ENCODE measurements around the gene PSMD1. TPM values are rescaled to one million over a fixed set of nuclear protein-coding genes. Genes with fewer than 3 reads are reported as not detected.

PSMD1 gene
- total and polyA plus RNA-seq, 2 experiments from 2014 or later = 148 to 177 TPM

GRCh38 chr2:231046916-231047273 is 9.8 kb upstream of the PSMD1 start:
- ATAC-seq (no peak), DNase-seq (ENCODE audit: low spot score) (no peak)
- H3K4me1 ChIP-seq (ENCODE audit: insufficient read depth) = no peaks in the 10 kb centered on the region
- Mint-ChIP-seq H3K9me3 (no peaks in the 10 kb centered on the region), H3K27me3 (ENCODE audit: insufficient read depth, low read depth, poor library complexity) (peaks cover 9% of the 10 kb centered on the region), H3K27ac (no peak overlapping the region), H3K4me1 (peaks cover 3% of the 10 kb centered on the region; the same call in 1 of the 3 replicates), H3K36me3 (ENCODE audit: low read depth) (no peaks in the 10 kb centered on the region), H3K4me3 (no peak overlapping the region)
- no peaks in the 10 kb centered on the region for H3K79me2 ChIP-seq (replicated peaks; ENCODE audit: insufficient read depth)
- H3K36me3 ChIP-seq (ENCODE audit: insufficient read depth) = no peaks in the 10 kb centered on the region
- H3F3A ChIP-seq (replicated peaks; ENCODE audit: low read depth) = no peaks in the 10 kb centered on the region
- H3K27ac ChIP-seq (ENCODE audit: low read depth) = no peak overlapping the region
- H4K20me1 ChIP-seq (replicated peaks; ENCODE audit: insufficient read depth) = no peaks in the 10 kb centered on the region
- H2AFZ ChIP-seq = no peak overlapping the region
- no peak overlapping the region for H3K4me2 ChIP-seq
- no peak for TF ChIP-seq POLR2AphosphoS5 (IDR thresholded peaks at IDR 0.05; ENCODE audit: low read depth)
- peaks cover 12% of the 10 kb centered on the region for H3K27me3 ChIP-seq (ENCODE audit: insufficient read depth)
- no peaks in the 10 kb centered on the region for H3K9me2 ChIP-seq (ENCODE audit: insufficient read depth)
- H3K4me3 ChIP-seq = no peak overlapping the region

- no peaks in the 10 kb centered on the region for H3K79me2 ChIP-seq (replicated peaks; ENCODE audit: insufficient read depth)
- no peak for TF ChIP-seq POLR2AphosphoS5 (IDR thresholded peaks at IDR 0.05; ENCODE audit: low read depth)
- TF ChIP-seq ZNF114 (CRISPR knock-in tag; IDR thresholded peaks at IDR 0.05) = no peak
- TF ChIP-seq NANOG (IDR thresholded peaks at IDR 0.05; ENCODE audit: borderline replicate concordance) = no peak
- TF ChIP-seq STAT1 (IDR thresholded peaks at IDR 0.05; ENCODE audit: unreplicated experiment) = no peak
- no peak for TF ChIP-seq EZH2 (IDR thresholded peaks at IDR 0.05; ENCODE audit: low read depth, unreplicated experiment)
- Mint-ChIP-seq H3K4me1 (peaks cover 6% of the 10 kb centered on the region; the same call in 2 of the 3 replicates), H3K27ac (no peak overlapping the region), H3K4me3 (no peak overlapping the region), H3K9me3 (no peaks in the 10 kb centered on the region), H3K36me3 (ENCODE audit: low read depth) (no peaks in the 10 kb centered on the region), H3K27me3 (ENCODE audit: insufficient read depth, low read depth, poor library complexity) (peaks cover 12% of the 10 kb centered on the region)
- DNase-seq (ENCODE audit: low spot score) (no peak), ATAC-seq (no peak)
- no peaks in the 10 kb centered on the region for H3K9me2 ChIP-seq (ENCODE audit: insufficient read depth)
- no peak overlapping the region for H3K4me2 ChIP-seq
- H4K20me1 ChIP-seq (replicated peaks; ENCODE audit: insufficient read depth) = no peaks in the 10 kb centered on the region
- H3K4me1 ChIP-seq (ENCODE audit: insufficient read depth) = peaks cover 2% of the 10 kb centered on the region; the same call in 1 of the 2 replicates
- H2AFZ ChIP-seq = no peak overlapping the region
- H3K27me3 ChIP-seq (ENCODE audit: insufficient read depth) = peaks cover 14% of the 10 kb centered on the region
- no peaks in the 10 kb centered on the region for H3F3A ChIP-seq (replicated peaks; ENCODE audit: low read depth)
- no peak overlapping the region for H3K4me3 ChIP-seq
- H3K27ac ChIP-seq (ENCODE audit: low read depth) = no peak overlapping the region
- no peaks in the 10 kb centered on the region for H3K36me3 ChIP-seq (ENCODE audit: insufficient read depth)
Measured at GRCh38 chr2:231047274-231047922, 9.3 kb upstream of the PSMD1 start.

- no peaks in the 10 kb centered on the region for H3K36me3 ChIP-seq (ENCODE audit: insufficient read depth)
- no peaks in the 10 kb centered on the region for H3K36me3 Mint-ChIP-seq (ENCODE audit: low read depth)
- peaks cover 18% of the 10 kb centered on the region for H3K27me3 Mint-ChIP-seq (ENCODE audit: insufficient read depth, low read depth, poor library complexity)
- no peak overlapping the region for H3K27ac Mint-ChIP-seq
- H3K27ac ChIP-seq (ENCODE audit: low read depth) = no peak overlapping the region
- no peak for ATAC-seq
- H3K4me1 Mint-ChIP-seq = peaks cover 7% of the 10 kb centered on the region; the same call in 2 of the 3 replicates
- H2AFZ ChIP-seq = no peak overlapping the region
- H3F3A ChIP-seq (replicated peaks; ENCODE audit: low read depth) = no peaks in the 10 kb centered on the region
- no peak for DNase-seq (ENCODE audit: low spot score)
- no peaks in the 10 kb centered on the region for H3K79me2 ChIP-seq (replicated peaks; ENCODE audit: insufficient read depth)
- H3K9me3 Mint-ChIP-seq = no peaks in the 10 kb centered on the region; the same call in 2 of the 3 replicates
- H3K4me2 ChIP-seq = no peak overlapping the region
- peaks cover 5% of the 10 kb centered on the region; the same call in 1 of the 2 replicates for H3K4me1 ChIP-seq (ENCODE audit: insufficient read depth)
- no peaks in the 10 kb centered on the region for H4K20me1 ChIP-seq (replicated peaks; ENCODE audit: insufficient read depth)
- H3K27me3 ChIP-seq (ENCODE audit: insufficient read depth) = peaks cover 16% of the 10 kb centered on the region
- H3K9me2 ChIP-seq (ENCODE audit: insufficient read depth) = no peaks in the 10 kb centered on the region
- H3K4me3 Mint-ChIP-seq = no peak overlapping the region
- H3K4me3 ChIP-seq = no peak overlapping the region
- no peak for TF ChIP-seq EZH2 (IDR thresholded peaks at IDR 0.05; ENCODE audit: low read depth, unreplicated experiment)
- TF ChIP-seq STAT1 (IDR thresholded peaks at IDR 0.05; ENCODE audit: unreplicated experiment) = no peak
- TF ChIP-seq ETS1 (IDR thresholded peaks at IDR 0.05) = no peak
- no peak for TF ChIP-seq EZH2phosphoT487 (IDR thresholded peaks at IDR 0.05; ENCODE audit: unreplicated experiment)
- no peak for TF ChIP-seq NANOG (IDR thresholded peaks at IDR 0.05; ENCODE audit: borderline replicate concordance)
- no peak for TF ChIP-seq CREB1 (CRISPR knock-in tag; IDR thresholded peaks at IDR 0.05; ENCODE audit: low read depth)
- no peak for TF ChIP-seq POLR2AphosphoS5 (IDR thresholded peaks at IDR 0.05; ENCODE audit: low read depth)
- no peak for TF ChIP-seq ZNF331 (CRISPR knock-in tag; IDR thresholded peaks at IDR 0.05; ENCODE audit: low read depth)
Measured at GRCh38 chr2:231047923-231048915, 8.4 kb upstream of the PSMD1 start.

Data from GM23338 (cell line).